Activated B cell treated with CpG ODN at 0.5 μM for 24 hours (primary cell): ENCODE results near the gene PSMF1. TPM values are rescaled to one million over a fixed set of nuclear protein-coding genes. Genes with fewer than 3 reads are reported as not detected.

Experiments
- ATAC-seq: fragments of 200-7000 bp; cut with Tn5 transposase; one replicate; pipeline ENCODE4 v1.10.0; 2021; ENCODE audit warnings: low read depth, mild to moderate bottlenecking, moderate library complexity
- CTCF ChIA-PET: fragments of 350-600 bp; sonication (Branson Sonifier 250); formaldehyde crosslinking; loops from one replicate; lab custom pipeline; 2021; ENCODE audit warnings: antibody characterized with exemption; lab: Charles Lee
- POLR2A ChIA-PET: fragments of 350-600 bp; sonication (Branson Sonifier 250); formaldehyde crosslinking; loops from one replicate; lab custom pipeline; 2021; ENCODE audit warnings: antibody characterized with exemption; lab: Charles Lee
- DNase-seq: peaks from one replicate; pipeline ENCODE4 v3.0.0; 2022
- H3K27ac Mint-ChIP-seq: one replicate; pipeline ENCODE4 v1.8.0; 2020; ENCODE audit warnings: mixed read lengths
- H3K27me3 Mint-ChIP-seq: one replicate; pipeline ENCODE4 v1.8.0; 2021; ENCODE audit warnings: mixed read lengths
- H3K36me3 Mint-ChIP-seq: one replicate; pipeline ENCODE4 v1.8.0; 2021; ENCODE audit warnings: low read depth, mixed read lengths
- H3K4me1 Mint-ChIP-seq: one replicate; pipeline ENCODE4 v1.8.0; 2021; ENCODE audit warnings: mixed read lengths
- H3K4me3 Mint-ChIP-seq: one replicate; pipeline ENCODE4 v1.8.0; 2020; ENCODE audit warnings: mild to moderate bottlenecking, mixed read lengths
- H3K9me3 Mint-ChIP-seq: one replicate; pipeline ENCODE4 v1.8.0; 2020; ENCODE audit warnings: mixed read lengths
- CTCF ChIP-seq: fragments of 200-600 bp; IDR thresholded peaks from one replicate; pipeline ENCODE4 v1.8.0; 2022; ENCODE audit warnings: antibody characterized with exemption, mild to moderate bottlenecking
- intact Hi-C: fragments of 100-400 bp; cut with micrococcal nuclease; formaldehyde crosslinking; loops from one replicate; pipeline ENCODE4 v1.15.1; 2024
- total RNA-seq: library from RNA; stranded (reverse); gene quantifications from 2 replicates; pipeline ENCODE4 v1.2.3, GENCODE V29; 2022

PSMF1 gene
- total RNA-seq, 1 donor from 2014 or later = 130 TPM

- DNase-seq = no peak
Observed at GRCh38 chr20:1160496-1160895, 42.1 kb downstream of the PSMF1 start.

GRCh38 chr20:1160991-1161390, 42.6 kb downstream of the PSMF1 start:
- Mint-ChIP-seq H3K27ac (no peak overlapping the region), H3K27me3 (no peaks in the 10 kb centered on the region), H3K4me1 (no peaks in the 10 kb centered on the region), H3K36me3 (peaks cover 76% of the 10 kb centered on the region), H3K4me3 (no peak overlapping the region), H3K9me3 (peaks cover 4% of the 10 kb centered on the region)
- ATAC-seq (no peak), DNase-seq (no peak)
- ChIA-PET POLR2A (no interaction called here), CTCF (no interaction called here)
- no peak for TF ChIP-seq CTCF
- intact Hi-C loops = no loop called here

More at GRCh38 chr20:1160496-1160895, 42.1 kb downstream of the PSMF1 start:
- Mint-ChIP-seq H3K4me1 (no peaks in the 10 kb centered on the region), H3K36me3 (peaks cover 76% of the 10 kb centered on the region), H3K9me3 (peaks cover 4% of the 10 kb centered on the region), H3K27ac (no peak overlapping the region), H3K27me3 (no peaks in the 10 kb centered on the region), H3K4me3 (no peak overlapping the region)
- intact Hi-C loops = no loop called here
- CTCF ChIA-PET = no interaction called here
- POLR2A ChIA-PET = no interaction called here
- TF ChIP-seq CTCF = no peak
- no peak for ATAC-seq

- no peak for TF ChIP-seq CTCF
- no peak for ATAC-seq
- no peak overlapping the region for H3K4me3 Mint-ChIP-seq
- H3K36me3 Mint-ChIP-seq = peaks cover 78% of the 10 kb centered on the region
- H3K27ac Mint-ChIP-seq = no peak overlapping the region
- no peak for DNase-seq
- H3K27me3 Mint-ChIP-seq = no peaks in the 10 kb centered on the region
- no peaks in the 10 kb centered on the region for H3K9me3 Mint-ChIP-seq
- H3K4me1 Mint-ChIP-seq = no peaks in the 10 kb centered on the region
- POLR2A ChIA-PET = no interaction called here
- CTCF ChIA-PET = no interaction called here
- intact Hi-C loops = no loop called here
Observed at GRCh38 chr20:1163105-1163504, 44.7 kb downstream of the PSMF1 start.

- POLR2A ChIA-PET = no interaction called here
- no peak overlapping the region for H3K4me3 Mint-ChIP-seq
- DNase-seq (no peak), ATAC-seq (no peak)
- CTCF ChIA-PET = no interaction called here
- intact Hi-C loops = no loop called here
- peaks cover 83% of the 10 kb centered on the region for H3K36me3 Mint-ChIP-seq
- no peak overlapping the region for H3K27ac Mint-ChIP-seq
- H3K9me3 Mint-ChIP-seq = no peaks in the 10 kb centered on the region
- H3K27me3 Mint-ChIP-seq = no peaks in the 10 kb centered on the region
- H3K4me1 Mint-ChIP-seq = no peaks in the 10 kb centered on the region
- TF ChIP-seq CTCF = no peak
Observed at GRCh38 chr20:1163653-1164052, 45.3 kb downstream of the PSMF1 start.

- POLR2A ChIA-PET = no interaction called here
- H3K9me3 Mint-ChIP-seq = no peaks in the 10 kb centered on the region
Observed at GRCh38 chr20:1164871-1165270, 46.5 kb downstream of the PSMF1 start.

More at GRCh38 chr20:1164871-1165270, 46.5 kb downstream of the PSMF1 start:
- no peak for TF ChIP-seq CTCF
- H3K27me3 Mint-ChIP-seq = no peaks in the 10 kb centered on the region
- intact Hi-C loops = no loop called here
- H3K4me3 Mint-ChIP-seq = no peak overlapping the region
- no peak overlapping the region for H3K27ac Mint-ChIP-seq
- no peaks in the 10 kb centered on the region for H3K4me1 Mint-ChIP-seq
- ATAC-seq (no peak), DNase-seq (no peak)
- peaks cover 93% of the 10 kb centered on the region for H3K36me3 Mint-ChIP-seq
- CTCF ChIA-PET = no interaction called here
